OCI-LY7 (cell line): ENCODE results near the gene ATP6V0B. TPM values are rescaled to one million over a fixed set of nuclear protein-coding genes. Genes with fewer than 3 reads are reported as not detected.

Source experiments
- BruUV-seq: library from RNA; stranded (reverse); fragments of 400-500 nt; replicated peaks from 2 replicates; lab custom pipeline; 2021; lab: Mats Ljungman, UMichigan
- CTCF ChIA-PET: fragments of 300-600 bp; sonication (Branson Sonifier 250); formaldehyde crosslinking; loops from one replicate; lab custom pipeline; 2022; ENCODE audit warnings: antibody characterized with exemption; ENCODE audit not compliant: unreplicated experiment; lab: Charles Lee
- POLR2A ChIA-PET: fragments of 300-600 bp; sonication (Branson Sonifier 250); formaldehyde crosslinking; loops from one replicate; lab custom pipeline; 2022; ENCODE audit warnings: antibody characterized with exemption; lab: Charles Lee
- DNase-seq: peaks from one replicate; pipeline ENCODE4 v3.0.0-alpha.2; 2015; ENCODE audit warnings: low spot score
- H2AFZ ChIP-seq: fragments of 200-600 bp; sonication (generic), shearing (Covaris generic); 2 replicates; pipeline ENCODE4 v1.6.1; 2014; ENCODE audit warnings: mild to moderate bottlenecking, antibody characterized with exemption, low read length, moderate library complexity
- H3K27ac ChIP-seq: fragments of 200-600 bp; sonication (generic); 2 replicates; pipeline ENCODE4 v1.5.1; 2014; ENCODE audit warnings: mixed run types, low read depth, mild to moderate bottlenecking, moderate library complexity, low read length, inconsistent platforms; ENCODE audit not compliant: poor library complexity, severe bottlenecking
- H3K36me3 ChIP-seq: fragments of 200-600 bp; sonication (generic); 2 replicates; pipeline ENCODE4 v1.6.1; 2014; ENCODE audit warnings: mild to moderate bottlenecking, antibody characterized with exemption, low read length, moderate library complexity, mixed read lengths; ENCODE audit not compliant: insufficient read depth
- H3K4me1 ChIP-seq: fragments of 200-600 bp; sonication (generic); 2 replicates; pipeline ENCODE4 v1.5.1; 2014; ENCODE audit warnings: mild to moderate bottlenecking, low read length; ENCODE audit not compliant: insufficient read depth, poor library complexity, severe bottlenecking
- H3K4me2 ChIP-seq: fragments of 200-600 bp; sonication (generic); 2 replicates; pipeline ENCODE4 v1.6.1; 2014; ENCODE audit warnings: mild to moderate bottlenecking, low read length
- H3K4me3 ChIP-seq: fragments of 200-600 bp; sonication (generic); 2 replicates; pipeline ENCODE4 v1.5.1; 2014; ENCODE audit warnings: mild to moderate bottlenecking, low read depth, low read length; ENCODE audit not compliant: poor library complexity, severe bottlenecking
- H3K79me2 ChIP-seq: fragments of 200-600 bp; sonication (generic); 2 replicates; pipeline ENCODE4 v1.6.1; 2016; ENCODE audit warnings: low read depth, mild to moderate bottlenecking, low read length, moderate library complexity, mixed read lengths; ENCODE audit not compliant: insufficient read depth
- H3K9me2 ChIP-seq: fragments of 200-600 bp; sonication (generic); 2 replicates; pipeline ENCODE4 v1.6.1; 2016; ENCODE audit warnings: mild to moderate bottlenecking, low read length, mixed read lengths; ENCODE audit not compliant: insufficient read depth
- H3K9me3 ChIP-seq: fragments of 200-600 bp; sonication (generic); 2 replicates; pipeline ENCODE4 v1.6.1; 2014; ENCODE audit warnings: mild to moderate bottlenecking, mixed run types, low read length, mixed read lengths
- H4K20me1 ChIP-seq: fragments of 200-600 bp; sonication (generic); 2 replicates; pipeline ENCODE4 v1.6.1; 2014; ENCODE audit warnings: mild to moderate bottlenecking, antibody characterized with exemption, low read length, moderate library complexity, mixed read lengths; ENCODE audit not compliant: insufficient read depth
- CTCF ChIP-seq: fragments of 200-600 bp; sonication (generic); conservative IDR thresholded peaks from 2 replicates; pipeline ENCODE4 v1.5.1; 2014; ENCODE audit warnings: mild to moderate bottlenecking, antibody characterized with exemption, low read length, moderate library complexity, mixed read lengths
- EZH2phosphoT487 ChIP-seq: fragments of 200-600 bp; sonication (generic); IDR thresholded peaks from 2 replicates; pipeline ENCODE4 v1.6.1; 2018; ENCODE audit warnings: low read depth, borderline replicate concordance, mild to moderate bottlenecking, mixed run types, antibody characterized with exemption, low read length, moderate library complexity, mixed read lengths
- intact Hi-C: fragments of 100-400 bp; cut with micrococcal nuclease; formaldehyde crosslinking; loops from one replicate; pipeline ENCODE4 v1.10.0; 2022; ENCODE audit not compliant: unreplicated experiment
- total RNA-seq, 2 experiments: library from RNA; depleted of rRNA in 1 of 2; stranded (reverse); fragments of >200 nt in 1 of 2; shearing (Covaris generic) in 1 of 2; gene quantifications; 2 replicates each; pipeline ENCODE4 v1.2.3, GENCODE V29; 2014 to 2022

ATP6V0B gene
- total RNA-seq, 2 experiments from 2014 or later: 68.4 to 97.1 TPM

GRCh38 chr1:43931711-43932660 lies 42.8 kb upstream of the ATP6V0B start:
- BruUV-seq: no TSS peak

GRCh38 chr1:43932786-43933385 lies 41.9 kb upstream of the ATP6V0B start:
- no peaks in the 10 kb centered on the region for H3K79me2 ChIP-seq
- H3K36me3 ChIP-seq: no peaks in the 10 kb centered on the region
- no peaks in the 10 kb centered on the region for H3K4me1 ChIP-seq
- BruUV-seq: no TSS peak
- no peak overlapping the region for H3K27ac ChIP-seq
- H2AFZ ChIP-seq: no peak overlapping the region
- H4K20me1 ChIP-seq: no peaks in the 10 kb centered on the region
- H3K9me2 ChIP-seq: no peaks in the 10 kb centered on the region
- intact Hi-C loops: loop anchor here (5.0 kb wide), 1 partner anchor 96 kb away; no protein-coding TSS in a partner anchor
- no peak overlapping the region for H3K4me3 ChIP-seq
- H3K4me2 ChIP-seq: no peak overlapping the region
- POLR2A ChIA-PET: no interaction called here
- H3K9me3 ChIP-seq: no peaks in the 10 kb centered on the region
- no peak for DNase-seq
- TF ChIP-seq EZH2phosphoT487 (no peak), CTCF (no peak)
- CTCF ChIA-PET: interaction anchor here (1.0 kb wide), 1 partner anchor 169 kb away, joined by 3 read pairs; no protein-coding TSS in a partner anchor

More at GRCh38 chr1:43931711-43932660, 42.8 kb upstream of the ATP6V0B start:
- Histone ChIP-seq H2AFZ (no peak overlapping the region), H3K4me2 (no peak overlapping the region), H3K9me2 (no peaks in the 10 kb centered on the region), H3K4me3 (no peak overlapping the region), H3K36me3 (no peaks in the 10 kb centered on the region), H4K20me1 (no peaks in the 10 kb centered on the region), H3K4me1 (no peaks in the 10 kb centered on the region), H3K27ac (no peak overlapping the region), H3K79me2 (no peaks in the 10 kb centered on the region), H3K9me3 (no peaks in the 10 kb centered on the region)
- ChIA-PET CTCF (interaction anchor here (1.0 to 1.7 kb wide), 2 partner anchors 168 kb away, joined by 3 to 8 read pairs; no protein-coding TSS in a partner anchor), POLR2A (no interaction called here)
- intact Hi-C loops: loop anchor here (5.0 kb wide), 1 partner anchor 95 kb away; no protein-coding TSS in a partner anchor
- TF ChIP-seq EZH2phosphoT487 (no peak), CTCF (no peak)
- no peak for DNase-seq
